GM10266 (cell line): ENCODE data around the gene DMRTB1.

Experiments
- DNase-seq: peaks from one replicate; pipeline ENCODE4 v3.0.0; 2012; ENCODE audit errors: extremely low spot score
- CTCF ChIP-seq: IDR thresholded peaks from 2 replicates; pipeline ENCODE4 v1.5.1; 2012; ENCODE audit warnings: mild to moderate bottlenecking, low read depth; ENCODE audit not compliant: control insufficient read depth, insufficient read depth; ENCODE audit errors: missing control alignments

The DMRTB1 gene

DNA sequence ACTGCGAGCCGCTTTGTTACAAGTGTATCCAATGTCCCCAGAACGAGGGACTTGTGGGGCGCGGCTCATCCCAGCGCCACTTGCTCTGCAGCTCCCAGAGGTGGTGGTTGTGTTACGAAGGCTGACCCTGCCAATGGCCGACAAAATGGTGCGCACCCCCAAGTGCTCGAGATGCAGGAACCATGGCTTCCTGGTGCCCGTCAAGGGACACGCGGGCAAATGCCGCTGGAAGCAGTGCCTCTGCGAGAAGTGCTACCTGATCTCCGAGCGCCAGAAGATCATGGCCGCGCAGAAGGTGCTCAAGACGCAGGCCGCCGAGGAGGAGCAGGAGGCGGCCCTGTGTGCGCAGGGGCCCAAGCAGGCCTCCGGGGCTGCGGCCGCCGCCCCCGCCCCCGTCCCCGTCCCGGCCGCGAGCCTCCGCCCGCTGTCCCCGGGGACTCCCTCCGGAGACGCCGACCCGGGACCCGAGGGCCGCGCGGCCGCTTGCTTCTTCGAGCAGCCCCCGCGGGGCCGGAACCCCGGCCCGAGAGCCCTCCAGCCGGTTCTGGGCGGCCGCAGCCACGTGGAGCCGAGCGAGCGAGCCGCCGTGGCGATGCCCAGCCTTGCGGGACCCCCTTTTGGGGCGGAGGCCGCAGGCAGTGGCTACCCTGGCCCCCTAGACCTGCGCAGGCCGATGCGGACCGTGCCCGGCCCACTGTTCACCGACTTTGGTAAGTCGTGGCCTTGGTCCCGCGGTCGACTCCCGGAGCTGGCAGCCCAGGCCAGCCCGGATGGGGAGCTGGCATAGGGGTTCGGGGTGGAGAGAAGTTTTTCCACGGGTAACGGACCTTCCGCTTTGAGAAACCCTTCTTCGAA, at the start of gene DMRTB1:
Gene DMRTB1 (plus strand): TSS at position 79 of the 855 bp plus-strand sequence. CDS start 55 bp downstream, at position 134.
- DNase-seq, result no peak
- no peak for TF ChIP-seq CTCF

- DNase-seq, result no peak
Observed at GRCh38 chr1:53409695-53410094, 49.5 kb upstream of the DMRTB1 start.

DNA sequence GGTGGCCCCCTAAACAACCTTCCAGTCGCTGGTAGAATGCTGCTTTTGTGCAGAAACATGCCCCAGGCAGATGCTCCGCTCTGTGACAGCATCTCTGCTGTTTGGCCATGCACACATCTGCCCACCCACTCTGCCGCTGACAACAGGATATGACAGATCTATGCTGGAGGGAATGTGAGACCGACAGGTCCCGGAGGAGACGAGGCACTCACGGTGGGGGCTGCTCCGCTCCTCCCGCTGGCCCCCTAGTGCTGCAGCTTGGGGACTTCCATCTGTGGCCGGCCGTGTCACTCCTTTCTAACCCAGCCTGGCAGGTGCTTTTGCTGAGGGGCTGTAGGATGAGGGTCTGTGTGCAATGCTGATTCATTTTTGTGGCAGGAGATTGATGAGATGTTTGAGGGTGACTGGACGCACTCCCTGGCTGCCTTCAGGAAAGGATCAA, 49.1 kb upstream of the DMRTB1 start:
- no peak for DNase-seq
- TF ChIP-seq CTCF, result no peak

More at GRCh38 chr1:53409695-53410094, 49.5 kb upstream of the DMRTB1 start:
- TF ChIP-seq CTCF, result no peak

- DNase-seq, result no peak
- no peak for TF ChIP-seq CTCF
Observed at GRCh38 chr1:53410701-53411100, 48.5 kb upstream of the DMRTB1 start.

DNA sequence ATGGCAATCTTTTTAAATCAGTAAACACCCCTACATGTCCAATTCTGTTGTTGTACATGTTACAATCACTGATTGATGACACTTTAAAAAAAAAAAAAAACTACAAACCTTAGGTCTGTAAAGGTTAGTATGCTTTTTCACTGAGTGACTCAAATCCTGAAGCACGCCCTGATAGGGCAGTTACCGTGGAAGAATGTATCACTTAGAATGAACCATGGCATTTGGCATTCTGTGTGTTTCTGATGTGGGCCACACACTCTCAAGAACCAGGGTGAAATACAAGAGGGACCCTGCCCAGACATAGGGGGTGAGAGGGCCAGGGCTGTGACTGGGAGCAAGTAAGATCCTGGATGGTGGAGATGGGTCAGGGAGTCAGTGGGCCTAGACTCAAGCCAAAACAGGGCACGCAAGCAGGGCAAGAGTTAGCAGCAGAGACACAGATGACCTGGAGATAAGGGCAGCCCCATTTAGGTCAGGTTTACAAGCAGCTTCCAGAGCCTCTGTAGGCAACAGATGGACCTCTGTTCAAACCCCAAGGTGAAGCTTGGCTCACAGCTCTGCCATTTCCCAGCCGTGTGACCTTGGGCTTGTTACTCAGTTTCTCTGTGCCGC, 47.6 kb upstream of the DMRTB1 start:
- no peak for TF ChIP-seq CTCF
- no peak for DNase-seq

- no peak for TF ChIP-seq CTCF
- DNase-seq, result no peak
Observed at GRCh38 chr1:53412285-53413174, 46.7 kb upstream of the DMRTB1 start.
